ENCODE results near the gene LONP2.

- TF ChIP-seq CTCF (IDR thresholded peaks at IDR 0.05; ENCODE audit: low read depth, low read length, missing input control) (no peak), ZBTB33 (IDR thresholded peaks at IDR 0.05) (no peak), MAX (IDR thresholded peaks at IDR 0.05) (no peak), HNF4A (conservative IDR thresholded peaks at IDR 0.05) (no peak), REST (IDR thresholded peaks at IDR 0.05) (no peak), RAD21 (IDR thresholded peaks at IDR 0.05) (no peak), TAF1 (conservative IDR thresholded peaks at IDR 0.05) (no peak), SP1 (IDR thresholded peaks at IDR 0.05) (no peak), JUND (IDR thresholded peaks at IDR 0.05) (no peak), YY1 (IDR thresholded peaks at IDR 0.05) (no peak), EGR1 (IDR thresholded peaks at IDR 0.05; ENCODE audit: low read depth in 2 of 2) (no peak), ATF3 (IDR thresholded peaks at IDR 0.05) (no peak)
These were observed 129.3 kb downstream of the LONP2 start for GRCh38 chr16:48373258-48374029.
